ENCODE data around the gene RAB44.

The RAB44 gene

DNA sequence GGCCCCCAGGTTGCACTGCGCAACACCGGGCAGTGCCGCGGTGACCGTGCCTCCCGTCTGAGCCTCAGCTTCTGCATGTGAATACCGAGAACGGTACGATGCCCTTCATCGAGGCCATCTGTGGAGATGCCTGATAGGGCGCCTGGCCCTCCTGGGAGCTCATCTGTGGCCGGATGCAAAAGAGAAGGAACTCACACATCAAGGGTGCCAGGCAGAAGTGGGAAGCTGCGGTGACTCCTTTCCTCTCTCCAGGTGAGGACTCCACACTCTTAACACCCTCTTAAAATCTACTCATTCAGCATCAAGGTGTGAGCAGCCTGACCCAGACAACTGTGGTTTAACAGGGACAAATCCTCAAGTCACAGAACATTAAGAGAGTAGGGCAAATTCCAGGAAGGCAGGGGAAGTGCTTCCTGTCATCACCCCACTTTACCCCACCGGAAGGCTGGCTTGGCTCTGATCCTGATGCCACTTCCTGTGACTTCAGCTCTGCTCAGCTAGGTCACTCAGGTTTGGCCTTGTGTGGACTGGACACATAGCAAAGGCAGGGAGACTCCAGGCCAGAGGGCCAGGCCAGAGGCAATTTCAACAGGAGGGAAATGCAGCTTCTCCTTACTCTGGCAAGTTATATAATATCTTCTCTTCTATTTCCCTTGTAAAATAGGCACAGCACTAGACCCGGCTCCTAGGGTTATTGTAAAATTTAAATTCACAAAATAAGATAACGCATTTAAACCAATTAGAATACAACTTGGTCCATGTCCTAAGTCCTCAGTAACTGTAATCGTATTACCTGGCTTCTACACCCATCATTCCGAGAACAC is 72.3 kb downstream of the RAB44 start:
- TF ChIP-seq, protein P1, sequence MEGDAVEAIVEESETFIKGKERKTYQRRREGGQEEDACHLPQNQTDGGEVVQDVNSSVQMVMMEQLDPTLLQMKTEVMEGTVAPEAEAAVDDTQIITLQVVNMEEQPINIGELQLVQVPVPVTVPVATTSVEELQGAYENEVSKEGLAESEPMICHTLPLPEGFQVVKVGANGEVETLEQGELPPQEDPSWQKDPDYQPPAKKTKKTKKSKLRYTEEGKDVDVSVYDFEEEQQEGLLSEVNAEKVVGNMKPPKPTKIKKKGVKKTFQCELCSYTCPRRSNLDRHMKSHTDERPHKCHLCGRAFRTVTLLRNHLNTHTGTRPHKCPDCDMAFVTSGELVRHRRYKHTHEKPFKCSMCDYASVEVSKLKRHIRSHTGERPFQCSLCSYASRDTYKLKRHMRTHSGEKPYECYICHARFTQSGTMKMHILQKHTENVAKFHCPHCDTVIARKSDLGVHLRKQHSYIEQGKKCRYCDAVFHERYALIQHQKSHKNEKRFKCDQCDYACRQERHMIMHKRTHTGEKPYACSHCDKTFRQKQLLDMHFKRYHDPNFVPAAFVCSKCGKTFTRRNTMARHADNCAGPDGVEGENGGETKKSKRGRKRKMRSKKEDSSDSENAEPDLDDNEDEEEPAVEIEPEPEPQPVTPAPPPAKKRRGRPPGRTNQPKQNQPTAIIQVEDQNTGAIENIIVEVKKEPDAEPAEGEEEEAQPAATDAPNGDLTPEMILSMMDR (IDR thresholded peaks at IDR 0.05; ENCODE audit: insufficient read depth, missing control alignments): no peak
- FAIRE-seq: no peak
- DNase-seq (ENCODE audit: insufficient read length, low spot score): no peak

GRCh38 chr6:36771145-36771544 is 73.5 kb downstream of the RAB44 start:
- no peak for DNase-seq (ENCODE audit: insufficient read length, low spot score)
- TF ChIP-seq, protein P1 (IDR thresholded peaks at IDR 0.05; ENCODE audit: insufficient read depth, missing control alignments): no peak
- FAIRE-seq: no peak

DNA sequence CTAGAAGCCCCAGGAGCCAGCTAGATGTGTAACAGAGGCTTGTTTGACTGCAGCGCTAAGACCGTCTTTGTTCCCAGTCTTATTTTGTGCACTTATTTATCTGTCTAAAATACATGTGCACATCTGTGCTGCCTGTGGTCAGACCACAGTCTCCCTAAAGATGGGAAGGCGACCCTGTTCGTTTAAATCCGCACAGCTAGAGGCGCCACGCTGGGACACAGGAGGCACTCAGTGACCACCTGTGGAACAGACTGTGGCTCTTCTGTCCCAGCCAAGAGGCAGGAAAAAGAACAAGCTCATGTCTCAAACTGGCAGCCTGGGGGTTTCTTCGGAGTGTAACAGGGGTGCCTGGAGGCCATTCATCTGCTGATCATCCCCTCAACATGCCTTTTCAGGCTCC is 74.8 kb downstream of the RAB44 start:
- TF ChIP-seq, protein P1 (IDR thresholded peaks at IDR 0.05; ENCODE audit: insufficient read depth, missing control alignments): no peak
- DNase-seq (ENCODE audit: insufficient read length, low spot score) (no peak), FAIRE-seq (no peak)

DNA sequence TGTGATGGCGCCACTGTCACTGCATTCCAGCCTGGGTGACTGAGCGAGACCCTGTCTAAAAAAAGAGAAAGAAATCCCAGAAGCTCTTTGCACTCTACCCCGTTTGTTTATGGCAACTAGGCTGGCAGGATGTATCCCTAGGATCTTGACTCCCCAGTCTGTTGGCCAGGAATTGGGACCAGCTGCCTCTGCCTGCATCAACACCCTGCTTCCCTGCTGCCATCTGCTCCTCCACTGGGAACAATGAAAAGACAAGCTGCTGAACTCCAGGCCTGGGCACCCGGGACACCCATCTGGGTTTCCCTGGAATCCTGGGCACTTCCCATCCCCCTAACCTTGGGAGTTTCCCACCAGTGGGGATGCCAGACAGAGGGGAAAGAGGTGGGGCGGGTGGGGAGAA is 76.7 kb downstream of the RAB44 start:
- TF ChIP-seq, protein P1 (IDR thresholded peaks at IDR 0.05; ENCODE audit: insufficient read depth, missing control alignments): no peak
- FAIRE-seq: no peak

GRCh38 chr6:36776167-36776566 is 78.5 kb downstream of the RAB44 start:
- FAIRE-seq (no peak), DNase-seq (ENCODE audit: insufficient read length, low spot score) (no peak)
- TF ChIP-seq, protein P1 (IDR thresholded peaks at IDR 0.05; ENCODE audit: insufficient read depth, missing control alignments): no peak

More for the DNA sequence above, 76.7 kb downstream of the RAB44 start:
- no peak for DNase-seq (ENCODE audit: insufficient read length, low spot score)

GRCh38 chr6:36777801-36778200 is 80.2 kb downstream of the RAB44 start:
- no peak for FAIRE-seq
- no peak for DNase-seq (ENCODE audit: insufficient read length, low spot score)
- TF ChIP-seq, protein P1 (IDR thresholded peaks at IDR 0.05; ENCODE audit: insufficient read depth, missing control alignments): no peak

GRCh38 chr6:36779227-36779626 is 81.6 kb downstream of the RAB44 start:
- FAIRE-seq (no peak), DNase-seq (ENCODE audit: insufficient read length, low spot score) (no peak)
- TF ChIP-seq, protein P1 (IDR thresholded peaks at IDR 0.05; ENCODE audit: insufficient read depth, missing control alignments): no peak
